Endothelial cell of umbilical vein (primary cell): Measurements from ENCODE around the gene ALDH3A2.

Source experiments
- EZH2 ChIP-seq: IDR thresholded peaks from 2 replicates; pipeline ENCODE4 v1.6.1; 2012; ENCODE audit warnings: borderline replicate concordance, low read depth, mild to moderate bottlenecking, moderate library complexity, low read length, inconsistent platforms; ENCODE audit not compliant: severe bottlenecking
- FOS ChIP-seq: IDR thresholded peaks from 2 replicates; pipeline ENCODE4 v1.6.1; 2011; ENCODE audit warnings: mild to moderate bottlenecking, low read length, moderate library complexity, borderline replicate concordance; ENCODE audit not compliant: insufficient read depth
- JUN ChIP-seq: IDR thresholded peaks from 2 replicates; pipeline ENCODE4 v1.6.1; 2011; ENCODE audit warnings: borderline replicate concordance, low read depth; ENCODE audit not compliant: insufficient read length, insufficient read depth
- MAX ChIP-seq: IDR thresholded peaks from 2 replicates; pipeline ENCODE4 v1.6.1; 2011; ENCODE audit not compliant: insufficient read depth, insufficient read length
- MYC ChIP-seq: IDR thresholded peaks from one replicate; pipeline ENCODE4 v1.6.1; 2011; ENCODE audit warnings: mild to moderate bottlenecking, low read depth, low read length
- POLR2A ChIP-seq: IDR thresholded peaks from 2 replicates; pipeline ENCODE4 v1.6.1; 2012; ENCODE audit warnings: low read depth, mild to moderate bottlenecking, control low read depth, low read length
- POLR2AphosphoS5 ChIP-seq: IDR thresholded peaks from 2 replicates; pipeline ENCODE4 v1.6.1; 2012; ENCODE audit warnings: low read depth, mild to moderate bottlenecking, control low read depth, low read length, moderate library complexity; ENCODE audit not compliant: insufficient read depth
- TF ChIP-seq, protein P1 (sequence below), 2 donors: IDR thresholded peaks; 1 replicate in 1 of 2; 2 replicates in 1 of 2; pipeline ENCODE4 v1.5.1; 2011; ENCODE audit warnings: low read length in 2 of 2, mild to moderate bottlenecking in 2 of 2, moderate library complexity in 2 of 2, control low read depth in 1 of 2, inconsistent platforms in 1 of 2, low read depth in 1 of 2; ENCODE audit not compliant: insufficient read depth in 1 of 2; ENCODE audit errors: extremely low read depth in 1 of 2

DNA sequence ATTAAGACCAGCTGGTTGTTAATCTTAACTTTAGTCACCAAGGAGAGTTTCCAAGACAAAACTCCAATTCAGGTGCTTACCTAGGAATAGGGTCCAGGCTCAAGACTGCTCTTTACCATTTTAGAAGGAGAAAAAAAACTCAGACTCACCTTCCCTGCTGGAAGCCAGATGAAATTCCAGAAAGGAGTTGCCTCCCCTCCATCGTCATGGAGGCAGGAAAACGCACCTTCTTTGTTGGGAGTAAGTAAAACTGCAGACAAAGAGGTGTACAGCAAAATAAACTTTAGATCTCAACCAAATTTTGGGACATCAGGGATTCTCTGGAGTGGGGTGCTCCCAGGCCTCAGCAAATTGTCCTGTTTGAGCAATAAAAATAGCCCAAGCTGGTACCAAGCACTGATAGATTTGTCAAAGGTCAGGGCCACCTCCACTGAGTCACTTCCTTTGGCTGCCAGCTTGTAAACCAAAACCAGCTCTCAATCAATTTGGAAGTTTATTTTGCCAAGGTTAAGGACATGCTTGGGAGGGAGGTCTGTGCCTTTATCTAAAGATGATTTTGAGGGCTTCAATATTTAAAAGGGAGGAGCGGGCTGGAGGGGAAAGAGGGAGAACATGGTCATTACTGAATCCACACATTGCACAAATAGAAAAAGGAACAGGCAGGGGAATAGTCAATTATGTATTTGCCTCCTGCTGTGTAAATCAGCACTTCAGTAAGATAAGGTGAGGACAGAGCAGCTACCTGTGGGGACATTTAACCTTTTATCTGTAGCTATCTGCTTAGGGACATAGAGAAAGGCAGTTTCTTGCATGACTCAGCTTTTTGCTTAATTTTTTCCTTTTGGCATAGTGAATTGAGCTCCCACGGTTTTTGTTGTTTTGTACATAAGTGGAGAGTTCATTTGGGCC is 1.5 kb upstream of the ALDH3A2 start:
- TF ChIP-seq, protein P1, sequence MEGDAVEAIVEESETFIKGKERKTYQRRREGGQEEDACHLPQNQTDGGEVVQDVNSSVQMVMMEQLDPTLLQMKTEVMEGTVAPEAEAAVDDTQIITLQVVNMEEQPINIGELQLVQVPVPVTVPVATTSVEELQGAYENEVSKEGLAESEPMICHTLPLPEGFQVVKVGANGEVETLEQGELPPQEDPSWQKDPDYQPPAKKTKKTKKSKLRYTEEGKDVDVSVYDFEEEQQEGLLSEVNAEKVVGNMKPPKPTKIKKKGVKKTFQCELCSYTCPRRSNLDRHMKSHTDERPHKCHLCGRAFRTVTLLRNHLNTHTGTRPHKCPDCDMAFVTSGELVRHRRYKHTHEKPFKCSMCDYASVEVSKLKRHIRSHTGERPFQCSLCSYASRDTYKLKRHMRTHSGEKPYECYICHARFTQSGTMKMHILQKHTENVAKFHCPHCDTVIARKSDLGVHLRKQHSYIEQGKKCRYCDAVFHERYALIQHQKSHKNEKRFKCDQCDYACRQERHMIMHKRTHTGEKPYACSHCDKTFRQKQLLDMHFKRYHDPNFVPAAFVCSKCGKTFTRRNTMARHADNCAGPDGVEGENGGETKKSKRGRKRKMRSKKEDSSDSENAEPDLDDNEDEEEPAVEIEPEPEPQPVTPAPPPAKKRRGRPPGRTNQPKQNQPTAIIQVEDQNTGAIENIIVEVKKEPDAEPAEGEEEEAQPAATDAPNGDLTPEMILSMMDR (IDR thresholded peaks at IDR 0.05; ENCODE audit: extremely low read depth in 1 of 2, insufficient read depth in 1 of 2, low read depth in 1 of 2, low read length in 2 of 2) = no peak
- no peak for TF ChIP-seq POLR2AphosphoS5
- no peak for TF ChIP-seq MAX
- no peak for TF ChIP-seq EZH2
- no peak for TF ChIP-seq POLR2A
- peak; percentile 60 for TF ChIP-seq FOS
- peak; percentile 28 for TF ChIP-seq JUN
- TF ChIP-seq MYC = no peak
